PC-3 (cell line): Measurements from ENCODE around the gene LEF1.

Experiments used
- EZH2phosphoT487 ChIP-seq: fragments of 300-600 bp; sonication (generic); IDR thresholded peaks from 2 replicates; pipeline ENCODE4 v1.6.1; 2018; ENCODE audit warnings: mild to moderate bottlenecking, antibody characterized with exemption, low read length, borderline replicate concordance
- TF ChIP-seq, protein P1 (sequence below): fragments of 300-600 bp; sonication (generic); conservative IDR thresholded peaks from 2 replicates; pipeline ENCODE4 v1.5.1; 2017; ENCODE audit warnings: antibody characterized with exemption, low read depth, mild to moderate bottlenecking, low read length

DNA sequence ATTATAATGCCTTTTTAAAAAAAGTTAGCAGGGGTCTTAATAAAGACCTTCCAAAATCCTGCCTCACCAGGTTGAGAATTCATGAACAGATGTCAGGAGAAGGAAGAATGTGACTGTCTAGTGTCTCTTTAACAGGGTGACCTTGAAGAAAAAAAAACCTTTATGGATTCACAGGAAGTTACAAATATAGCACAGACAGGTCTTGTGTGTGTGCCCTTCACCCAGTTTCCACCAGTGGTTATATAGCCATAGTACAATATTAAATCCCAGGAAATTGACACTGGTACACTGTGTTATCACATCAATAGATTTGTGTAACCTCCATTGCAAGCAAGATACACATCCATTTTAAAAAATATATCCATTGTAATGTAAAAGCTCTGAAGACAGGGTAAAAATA lies 135.4 kb downstream of the LEF1 start:
- TF ChIP-seq, protein P1, sequence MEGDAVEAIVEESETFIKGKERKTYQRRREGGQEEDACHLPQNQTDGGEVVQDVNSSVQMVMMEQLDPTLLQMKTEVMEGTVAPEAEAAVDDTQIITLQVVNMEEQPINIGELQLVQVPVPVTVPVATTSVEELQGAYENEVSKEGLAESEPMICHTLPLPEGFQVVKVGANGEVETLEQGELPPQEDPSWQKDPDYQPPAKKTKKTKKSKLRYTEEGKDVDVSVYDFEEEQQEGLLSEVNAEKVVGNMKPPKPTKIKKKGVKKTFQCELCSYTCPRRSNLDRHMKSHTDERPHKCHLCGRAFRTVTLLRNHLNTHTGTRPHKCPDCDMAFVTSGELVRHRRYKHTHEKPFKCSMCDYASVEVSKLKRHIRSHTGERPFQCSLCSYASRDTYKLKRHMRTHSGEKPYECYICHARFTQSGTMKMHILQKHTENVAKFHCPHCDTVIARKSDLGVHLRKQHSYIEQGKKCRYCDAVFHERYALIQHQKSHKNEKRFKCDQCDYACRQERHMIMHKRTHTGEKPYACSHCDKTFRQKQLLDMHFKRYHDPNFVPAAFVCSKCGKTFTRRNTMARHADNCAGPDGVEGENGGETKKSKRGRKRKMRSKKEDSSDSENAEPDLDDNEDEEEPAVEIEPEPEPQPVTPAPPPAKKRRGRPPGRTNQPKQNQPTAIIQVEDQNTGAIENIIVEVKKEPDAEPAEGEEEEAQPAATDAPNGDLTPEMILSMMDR: no peak
- TF ChIP-seq EZH2phosphoT487: no peak
